ENCODE results near the gene TEX2.

Gene TEX2

DNA sequence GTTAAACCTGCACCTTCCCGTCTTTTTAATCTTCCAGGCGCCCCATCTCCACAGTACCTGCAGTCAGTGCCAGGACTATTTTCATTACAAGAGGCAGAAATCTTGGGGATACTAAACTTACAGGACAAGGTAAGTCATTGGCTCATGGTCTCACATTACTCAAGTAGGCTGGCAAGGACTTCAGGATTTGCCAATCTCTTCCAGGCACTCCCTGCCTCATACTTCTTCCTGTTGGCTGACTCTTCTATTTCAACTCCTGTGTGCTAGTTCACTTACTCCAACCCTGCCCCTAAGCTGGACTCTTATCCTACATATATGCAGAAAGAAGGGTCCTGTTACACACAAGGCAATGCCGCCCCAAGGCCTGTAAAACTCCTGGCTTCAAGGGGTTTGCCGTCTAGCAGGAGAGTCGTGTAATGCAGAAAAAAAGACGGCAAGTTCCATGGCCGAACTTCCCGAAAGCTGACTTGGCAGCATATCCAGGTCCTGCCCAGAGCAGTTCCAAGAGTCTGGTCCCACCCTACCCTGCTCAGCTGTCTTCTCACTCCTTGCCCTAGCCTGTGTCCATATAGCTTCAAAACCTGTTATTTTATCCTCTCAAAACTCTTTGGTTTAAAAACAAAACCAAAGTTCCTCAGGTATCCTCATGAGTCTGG, 147.9 kb downstream of the TEX2 start:
- ATAC-seq (no peak), DNase-seq (no peak)

DNA sequence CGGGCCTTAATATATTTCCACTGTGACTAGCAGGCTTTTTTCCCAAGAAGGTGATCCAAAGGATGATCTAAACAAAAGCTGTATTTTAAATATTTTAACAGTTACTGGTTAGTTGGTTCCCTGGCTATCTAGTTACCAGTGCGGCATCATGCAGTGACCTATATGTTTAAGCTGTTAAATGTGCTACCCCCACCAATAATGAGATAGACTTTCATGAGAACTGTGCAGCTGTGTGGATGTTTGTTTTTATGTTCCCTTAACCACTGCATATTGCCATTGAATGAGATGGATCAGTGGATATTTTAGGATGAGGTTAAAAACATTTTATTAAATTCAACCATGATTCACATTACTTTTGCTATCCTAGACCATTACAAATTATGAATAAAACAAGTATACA, 150.1 kb downstream of the TEX2 start:
- no peak for DNase-seq
- ATAC-seq: no peak

DNA sequence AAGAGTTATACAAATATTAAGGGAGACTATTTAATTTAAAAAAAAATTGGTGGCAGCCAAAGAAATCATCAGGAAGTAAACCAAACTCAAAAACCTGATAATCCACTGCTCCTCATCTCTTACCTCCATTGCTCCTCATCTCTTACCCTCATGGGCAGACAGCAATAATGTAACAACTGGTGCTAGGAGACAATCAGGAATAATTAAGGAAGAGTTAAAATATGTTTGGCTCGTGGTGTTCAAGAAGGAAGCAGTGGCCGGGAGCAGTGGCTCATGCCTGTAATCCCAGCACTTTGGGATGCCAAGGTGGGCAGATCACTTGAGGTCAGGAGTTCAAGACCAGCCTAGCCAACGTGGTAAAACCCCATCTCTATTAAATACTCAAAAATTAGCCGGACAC, 151.2 kb downstream of the TEX2 start:
- ATAC-seq (no peak), DNase-seq (no peak)

DNA sequence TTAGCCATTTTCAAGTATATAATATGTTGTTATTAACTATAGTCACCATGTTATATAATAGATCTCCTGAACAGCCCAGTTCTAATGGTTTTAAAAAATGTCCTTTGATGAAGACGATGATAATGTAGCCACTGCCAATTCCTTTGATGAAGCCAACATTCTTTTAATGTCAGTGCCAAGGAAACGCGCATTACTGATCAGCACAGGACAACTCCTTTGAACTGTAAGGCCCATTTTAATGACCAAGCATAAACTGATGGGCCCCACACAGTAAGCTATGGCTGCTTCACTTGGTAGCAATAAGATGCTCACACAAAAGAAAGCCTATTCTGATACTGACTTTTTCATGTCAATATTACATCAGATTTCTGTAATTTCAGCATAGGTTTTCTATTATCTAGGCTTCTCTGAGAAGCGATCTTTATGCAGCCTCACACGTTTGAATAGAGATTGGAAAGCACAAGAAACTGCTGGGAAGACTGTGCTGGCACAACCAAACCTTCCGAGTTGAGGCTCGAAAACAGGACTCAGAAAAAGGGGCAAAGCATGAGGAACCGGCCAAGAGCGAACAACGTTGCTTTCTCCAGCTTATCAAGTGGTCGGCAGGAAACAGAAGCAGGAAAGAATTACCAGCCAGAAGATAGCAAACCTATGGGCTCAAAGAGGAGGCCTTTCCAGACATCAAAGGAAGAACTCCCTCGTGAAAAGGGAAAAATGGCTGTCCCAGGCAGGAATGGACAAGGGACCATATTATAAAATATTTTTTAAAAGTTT, 152.5 kb downstream of the TEX2 start:
- ATAC-seq (no peak), DNase-seq (no peak)

DNA sequence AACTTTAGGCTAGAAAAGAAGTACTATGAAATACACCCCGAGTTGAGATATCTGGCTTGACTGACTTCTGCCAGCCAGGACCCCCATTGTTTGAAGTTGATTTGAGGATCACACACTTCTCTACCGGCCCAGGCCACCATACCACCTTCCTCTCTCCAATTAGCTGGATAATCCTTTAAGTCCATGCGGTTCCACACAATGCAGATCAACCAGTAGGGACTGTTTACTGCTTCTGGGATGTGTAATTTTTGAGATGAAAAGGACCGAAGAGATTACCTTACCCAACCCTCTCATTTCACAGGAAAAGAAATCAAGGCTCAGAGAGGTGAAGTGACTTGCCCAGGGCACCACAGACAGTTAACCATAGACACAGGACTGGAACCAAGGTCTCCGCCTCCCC, 153.7 kb downstream of the TEX2 start:
- DNase-seq (no peak), ATAC-seq (no peak)

DNA sequence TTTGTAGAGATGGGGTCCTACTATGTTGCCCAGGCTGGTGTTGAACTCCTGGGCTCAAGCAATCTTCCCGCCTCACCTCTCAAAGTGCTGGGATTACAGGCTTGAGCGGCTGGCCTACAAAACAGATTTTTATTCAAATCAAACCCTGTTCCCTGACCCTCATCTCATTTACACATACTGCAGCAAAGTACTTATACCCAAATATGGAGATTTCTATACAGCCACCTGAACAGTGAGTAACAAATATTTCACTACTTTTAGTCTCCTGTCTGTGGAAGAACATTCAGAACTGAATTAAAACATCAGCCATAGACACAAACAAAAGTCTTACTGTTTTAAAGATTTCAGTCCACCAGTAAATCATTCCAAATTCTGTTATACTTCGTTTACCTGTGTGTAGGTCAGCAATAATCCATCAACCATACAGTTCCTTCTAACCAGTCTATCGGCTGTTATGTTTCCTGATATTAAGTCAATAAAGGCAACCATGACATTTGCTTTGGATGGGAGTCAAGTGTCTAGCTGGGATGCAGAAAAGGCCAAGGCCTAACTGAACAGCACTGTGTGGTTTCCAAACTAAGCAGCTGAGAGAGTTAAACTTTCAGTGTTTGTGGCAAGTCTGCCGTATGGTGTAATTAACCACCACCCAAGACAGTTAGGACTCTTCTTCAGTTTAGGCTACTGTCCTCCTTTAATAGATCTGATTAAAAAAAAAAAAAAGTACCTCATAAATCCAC, 155.4 kb downstream of the TEX2 start:
- DNase-seq (no peak), ATAC-seq (no peak)

DNA sequence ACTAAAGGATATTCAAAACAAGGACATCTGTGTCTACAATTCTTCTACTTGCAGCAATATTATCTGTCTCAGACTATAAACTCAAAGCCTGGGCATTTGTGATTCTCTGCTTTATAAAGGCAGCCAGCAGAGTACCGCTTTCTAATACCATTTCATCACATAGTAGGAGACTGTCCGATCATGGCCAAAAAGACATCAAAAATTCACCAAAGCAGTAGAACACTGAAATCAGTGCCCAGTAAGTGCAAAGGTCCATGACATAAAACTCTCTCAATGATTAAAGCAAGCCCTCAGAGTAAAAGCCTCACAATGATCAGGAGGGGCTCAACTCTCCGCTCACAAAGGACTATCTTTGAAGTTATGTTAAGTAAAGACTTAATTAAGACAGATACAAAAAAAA, 156.1 kb downstream of the TEX2 start:
- ATAC-seq (no peak), DNase-seq (no peak)

DNA sequence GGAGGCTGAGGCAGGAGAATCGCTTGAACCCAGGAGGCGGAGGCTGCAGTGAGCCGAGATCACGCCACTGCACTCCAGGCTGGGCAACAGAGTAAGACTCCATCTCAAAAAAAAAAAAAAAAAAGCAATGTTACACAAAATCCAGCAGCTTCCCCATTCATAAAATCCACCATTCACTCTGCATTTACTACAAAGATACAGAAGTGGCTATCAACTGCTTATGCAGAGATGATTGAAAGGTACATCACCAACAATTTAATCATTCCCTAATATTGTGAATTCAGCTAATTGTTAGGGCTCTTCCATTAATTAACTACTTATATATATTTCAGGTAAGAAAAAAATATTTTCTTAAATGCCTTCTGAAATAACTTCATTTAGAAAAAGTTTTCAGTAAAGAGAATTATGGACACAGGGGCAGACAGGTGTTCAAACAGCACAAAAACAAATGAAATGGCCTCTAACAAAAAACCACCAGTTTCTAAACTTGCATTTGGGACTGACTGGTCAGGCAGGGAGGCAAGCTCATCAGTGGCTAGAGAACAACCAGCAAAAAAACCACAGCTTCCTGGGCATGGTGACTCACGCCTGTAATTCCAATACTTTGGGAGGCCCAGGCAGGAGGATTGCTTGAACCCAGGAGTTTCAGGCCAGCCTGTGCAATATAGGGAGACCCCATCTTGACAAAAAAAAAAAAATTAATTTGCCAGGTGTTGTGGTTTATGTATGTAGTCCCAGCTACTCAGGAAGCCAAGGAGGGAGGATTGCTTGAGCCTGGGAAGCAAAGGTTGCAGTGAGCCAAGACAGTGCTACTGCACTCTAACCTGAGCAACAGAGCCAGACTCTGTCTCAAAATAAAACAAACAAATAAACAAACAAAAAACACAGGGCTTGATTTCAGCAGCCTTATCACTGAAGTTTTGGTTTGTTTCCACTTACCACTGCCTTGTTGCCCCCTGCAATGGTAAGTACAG, 159.4 kb downstream of the TEX2 start:
- ATAC-seq (no peak), DNase-seq (no peak)

DNA sequence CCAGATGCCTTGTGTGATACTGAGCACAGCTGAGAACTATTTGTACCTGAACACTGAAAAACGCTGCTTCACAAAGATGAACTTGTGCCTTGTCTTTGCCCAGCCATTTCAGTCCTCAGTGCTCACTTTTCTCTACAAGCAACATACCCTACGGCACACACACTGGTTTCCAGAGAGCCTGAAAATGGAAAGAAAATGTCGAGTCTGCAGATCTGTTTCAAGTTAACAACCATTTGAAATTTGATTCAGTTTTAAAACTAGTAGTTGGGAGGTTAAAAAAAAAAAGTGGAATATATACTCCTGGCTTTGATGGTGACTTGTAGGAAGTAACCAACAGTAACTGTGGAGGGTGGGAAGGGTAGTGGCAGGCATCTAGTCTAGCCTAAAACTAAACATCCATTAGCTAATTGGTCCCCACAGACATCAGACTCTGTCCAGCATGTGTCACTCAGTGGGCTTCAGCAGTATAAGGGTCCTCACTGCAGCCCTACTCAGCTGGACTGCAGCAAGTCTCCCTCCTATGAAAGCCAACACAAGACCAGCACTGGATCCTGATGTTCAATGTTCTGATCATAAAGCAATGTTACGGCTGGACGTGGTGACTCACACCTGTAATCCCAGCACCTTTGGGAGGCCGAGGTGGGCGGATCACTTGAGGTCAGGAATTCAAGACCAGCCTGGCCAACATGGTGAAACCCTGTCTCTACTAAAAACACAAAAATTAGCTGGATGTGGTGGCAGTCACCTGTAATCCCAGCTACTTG, 160.3 kb downstream of the TEX2 start:
- ATAC-seq: no peak
- DNase-seq: no peak

DNA sequence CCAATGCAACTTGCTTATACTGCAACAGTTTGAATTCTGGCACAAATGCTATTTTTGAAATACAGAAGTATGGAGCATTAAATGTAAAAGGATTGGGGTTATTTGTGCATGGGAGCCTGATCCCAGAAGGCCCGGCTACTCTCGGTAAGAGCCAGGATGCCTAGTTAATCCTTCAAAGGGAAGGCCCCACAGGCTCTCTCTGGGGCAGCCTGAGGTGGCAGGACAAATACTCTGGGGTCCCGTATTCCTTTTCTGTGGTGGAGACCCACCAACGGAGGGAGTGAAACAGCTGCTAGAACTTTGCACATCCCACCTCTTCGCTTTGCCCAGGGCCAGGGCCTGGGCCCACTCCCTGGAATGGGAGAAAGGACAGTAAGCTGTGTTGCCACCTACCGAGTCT, 163.5 kb downstream of the TEX2 start:
- ATAC-seq (no peak), DNase-seq (no peak)
